SK-N-SH (cell line): Measurements from ENCODE around the gene E2F1. TPM values are rescaled to one million over a fixed set of nuclear protein-coding genes. Genes with fewer than 3 reads are reported as not detected.

Source experiments
- CTCF ChIA-PET: fragments of 300-600, 350-600 bp; formaldehyde crosslinking; extraction: SDS; loops from one replicate; lab custom pipeline; 2021; lab: Yijun Ruan, JAX
- POLR2A ChIA-PET: fragments of 350-600 bp; sonication (Branson Sonifier 250); formaldehyde crosslinking; extraction: SDS; loops from one replicate; lab custom pipeline; 2020; ENCODE audit warnings: antibody characterized with exemption, inconsistent platforms; lab: Yijun Ruan, JAX
- DNase-seq: peaks from one replicate; pipeline ENCODE4 v3.0.0; 2012
- H2AFZ ChIP-seq: fragments of 200-600 bp; sonication (generic); 2 replicates; pipeline ENCODE4 v1.8.1; 2016; ENCODE audit warnings: antibody characterized with exemption, mild to moderate bottlenecking, low read depth
- H3F3A ChIP-seq: fragments of 200-600 bp; sonication (generic); replicated peaks from 2 replicates; pipeline ENCODE3; 2016; ENCODE audit warnings: antibody characterized with exemption, mild to moderate bottlenecking; ENCODE audit not compliant: insufficient read depth
- H3K27ac ChIP-seq, 2 experiments: fragments of 200-500 bp in 1 of 2; fragments of 200-600 bp in 1 of 2; sonication (Bioruptor generic) in 1 of 2; sonication (generic), shearing (Covaris generic) in 1 of 2; 2 replicates each; pipeline versions ENCODE4 v1.5.1 to v1.6.1; 2014 to 2016; ENCODE audit warnings: low read depth in 2 of 2, inconsistent platforms in 1 of 2, low read length in 1 of 2, mild to moderate bottlenecking in 1 of 2, mixed read lengths in 1 of 2
- H3K27me3 ChIP-seq: fragments of 200-600 bp; sonication (generic), shearing (Covaris generic); 2 replicates; pipeline ENCODE4 v1.6.1; 2016; ENCODE audit warnings: mixed run types; ENCODE audit not compliant: insufficient read depth
- H3K36me3 ChIP-seq, 2 experiments: fragments of 200-500 bp in 1 of 2; fragments of 200-600 bp in 1 of 2; sonication (Bioruptor generic) in 1 of 2; sonication (generic) in 1 of 2; replicated peaks in 1 of 2; 2 replicates each; pipeline versions ENCODE3 to v1.5.1; 2014 to 2016; ENCODE audit warnings: low read length in 1 of 2, mild to moderate bottlenecking in 1 of 2; ENCODE audit not compliant: insufficient read depth in 2 of 2, control insufficient read depth in 1 of 2
- H3K4me1 ChIP-seq, 2 experiments: fragments of 200-500 bp in 1 of 2; fragments of 200-600 bp in 1 of 2; sonication (Bioruptor generic) in 1 of 2; sonication (generic), shearing (Covaris generic) in 1 of 2; 2 replicates each; pipeline versions ENCODE4 v1.5.1 to v1.6.1; 2014 to 2016; ENCODE audit warnings: low read depth in 1 of 2, low read length in 1 of 2, mixed run types in 1 of 2; ENCODE audit not compliant: insufficient read depth in 2 of 2, control insufficient read depth in 1 of 2
- H3K4me2 ChIP-seq: fragments of 200-600 bp; sonication (generic), shearing (Covaris generic); 2 replicates; pipeline ENCODE4 v1.6.1; 2017; ENCODE audit warnings: mixed run types
- H3K4me3 ChIP-seq, 2 experiments: fragments of 200-500 bp in 1 of 2; fragments of 200-600 bp in 1 of 2; sonication (Bioruptor generic) in 1 of 2; sonication (generic), shearing (Covaris generic) in 1 of 2; 2 replicates each; pipeline versions ENCODE4 v1.5.1 to v1.8.1; 2014 to 2016; ENCODE audit warnings: low read depth in 2 of 2, inconsistent platforms in 1 of 2, low read length in 1 of 2, mild to moderate bottlenecking in 1 of 2, mixed read lengths in 1 of 2, moderate library complexity in 1 of 2
- H3K79me2 ChIP-seq: fragments of 200-600 bp; sonication (generic); 2 replicates; pipeline ENCODE4 v1.8.1; 2017; ENCODE audit warnings: mild to moderate bottlenecking; ENCODE audit not compliant: insufficient read depth
- H3K9ac ChIP-seq: fragments of 200-600 bp; sonication (generic); 2 replicates; pipeline ENCODE4 v1.6.1; 2017; ENCODE audit warnings: mixed run types
- H3K9me2 ChIP-seq: fragments of 200-600 bp; sonication (generic); 2 replicates; pipeline ENCODE4 v1.6.1; 2017; ENCODE audit warnings: mixed run types
- H3K9me3 ChIP-seq: fragments of 200-600 bp; sonication (generic); 2 replicates; pipeline ENCODE4 v1.6.1; 2017; ENCODE audit warnings: mixed run types, mild to moderate bottlenecking, moderate library complexity
- H4K20me1 ChIP-seq: fragments of 200-600 bp; sonication (generic); 2 replicates; pipeline ENCODE4 v1.6.1; 2017; ENCODE audit warnings: mild to moderate bottlenecking, mixed run types; ENCODE audit not compliant: insufficient read depth
- CTCF ChIP-seq: fragments of 200-600 bp; sonication (generic); IDR thresholded peaks from 2 replicates; pipeline ENCODE4 v1.6.1; 2017; ENCODE audit warnings: antibody characterized with exemption, mild to moderate bottlenecking, moderate library complexity
- ELF1 ChIP-seq: IDR thresholded peaks from 2 replicates; pipeline ENCODE4 v1.4.0; 2012
- EZH2phosphoT487 ChIP-seq: fragments of 200-600 bp; sonication (generic); IDR thresholded peaks from 2 replicates; pipeline ENCODE4 v1.6.1; 2017; ENCODE audit warnings: low read depth, mixed run types, mild to moderate bottlenecking, antibody characterized with exemption, moderate library complexity, borderline replicate concordance
- FOSL2 ChIP-seq: IDR thresholded peaks from 2 replicates; pipeline ENCODE4 v1.4.0; 2012; ENCODE audit warnings: low read depth, mild to moderate bottlenecking, moderate library complexity, borderline replicate concordance
- FOXM1 ChIP-seq: IDR thresholded peaks from 2 replicates; pipeline ENCODE4 v1.4.0; 2012; ENCODE audit warnings: low read depth, mild to moderate bottlenecking
- IRF3 ChIP-seq: fragments of 150-350 bp; IDR thresholded peaks from 2 replicates; pipeline ENCODE4 v1.6.1; 2016; ENCODE audit warnings: mild to moderate bottlenecking, low read depth, low read length
- JUND ChIP-seq: IDR thresholded peaks from 2 replicates; pipeline ENCODE4 v1.4.0; 2012
- MAX ChIP-seq: IDR thresholded peaks from 2 replicates; pipeline ENCODE4 v1.4.0; 2012; ENCODE audit warnings: low read depth
- NRF1 ChIP-seq: IDR thresholded peaks from 2 replicates; pipeline ENCODE4 v1.6.1; 2012; ENCODE audit warnings: low read depth, mild to moderate bottlenecking, low read length
- POLR2AphosphoS5 ChIP-seq: IDR thresholded peaks from 2 replicates; pipeline ENCODE4 v1.6.1; 2012; ENCODE audit warnings: low read depth, low read length
- REST ChIP-seq: IDR thresholded peaks from 2 replicates; pipeline ENCODE4 v1.6.1; 2012; ENCODE audit warnings: mild to moderate bottlenecking, low read depth, low read length, moderate library complexity
- RFX5 ChIP-seq: IDR thresholded peaks from 2 replicates; pipeline ENCODE4 v1.6.1; 2012; ENCODE audit warnings: mild to moderate bottlenecking, improper control_type of control experiment, low read length
- RXRA ChIP-seq: IDR thresholded peaks from 2 replicates; pipeline ENCODE4 v1.4.0; 2012; ENCODE audit warnings: low read depth, mild to moderate bottlenecking, borderline replicate concordance
- SIN3A ChIP-seq: IDR thresholded peaks from 2 replicates; pipeline ENCODE4 v1.6.1; 2012; ENCODE audit warnings: low read depth, mild to moderate bottlenecking, low read length, moderate library complexity, borderline replicate concordance
- SMC3 ChIP-seq: IDR thresholded peaks from 2 replicates; pipeline ENCODE4 v1.6.1; 2012; ENCODE audit warnings: low read depth, low read length, improper control_type of control experiment
- TCF12 ChIP-seq: IDR thresholded peaks from 2 replicates; pipeline ENCODE4 v1.4.0; 2012
- TEAD4 ChIP-seq: IDR thresholded peaks from 2 replicates; pipeline ENCODE4 v1.4.0; 2012; ENCODE audit warnings: mild to moderate bottlenecking, borderline replicate concordance; ENCODE audit not compliant: insufficient read depth
- USF2 ChIP-seq: fragments of 150-350 bp; IDR thresholded peaks from 2 replicates; pipeline ENCODE4 v1.6.1; 2017; ENCODE audit warnings: antibody characterized with exemption, low read length, low read depth, borderline replicate concordance
- WGBS: methylation state at CpG from one replicate; pipeline ENCODE4 v1.1.6; 2017; ENCODE audit warnings: low lambda C conversion rate; 5-methylcytosine and 5-hydroxymethylcytosine counted together
- polyA plus RNA-seq, 3 experiments: library from polyadenylated mRNA; depleted of rRNA; stranded (reverse); fragments of >200 nt; gene quantifications; 2 replicates each; pipeline ENCODE4 v1.2.3, GENCODE V29; 2012

Gene E2F1
- polyA plus RNA-seq, 1 of the 3 experiments (the other 2 are of a cell fraction), result 15.0 TPM

GRCh38 chr20:33724439-33725094 is 38.4 kb upstream of the E2F1 start:
- Histone ChIP-seq H3K36me3 (no peaks in the 10 kb centered on the region), H3K27me3 (no peaks in the 10 kb centered on the region), H3K9ac (no peak overlapping the region), H3K9me3 (no peaks in the 10 kb centered on the region), H3K9me2 (no peaks in the 10 kb centered on the region), H3K27ac (no peak overlapping the region), H4K20me1 (no peaks in the 10 kb centered on the region), H3K4me3 (no peak overlapping the region), H3F3A (no peaks in the 10 kb centered on the region), H3K4me2 (no peak overlapping the region), H2AFZ (no peak overlapping the region), H3K79me2 (peaks cover 2% of the 10 kb centered on the region; the same call in 1 of the 2 replicates), H3K4me1 (peaks cover 0 to 1% of the 10 kb centered on the region in 2 experiments; a peak in 1 of 4 replicates)
- CTCF ChIA-PET, result interaction anchor here (0.6 to 1.2 kb wide), 3 partner anchors 57 to 117 kb away, joined by 3 to 6 read pairs (median 3); partner anchors contain the start of gene ACTL10
- no peak for TF ChIP-seq MAX
- POLR2A ChIA-PET, result interaction anchor here (0.6 kb wide), 1 partner anchor 343 kb away, joined by 4 read pairs; no protein-coding TSS in a partner anchor
- no peak for DNase-seq
- WGBS, result 85% methylated on average over 14 of the region's 14 CpGs

- H3K27me3 ChIP-seq, result no peaks in the 10 kb centered on the region
- H3F3A ChIP-seq, result no peaks in the 10 kb centered on the region
- H3K36me3 ChIP-seq, result no peaks in the 10 kb centered on the region
- 92% methylated on average over 10 of the region's 11 CpGs for WGBS
- no peak overlapping the region for H3K9ac ChIP-seq
- CTCF ChIA-PET, result interaction anchor here (1.6 kb wide), 1 partner anchor 25 kb away, joined by 4 read pairs; no protein-coding TSS in a partner anchor
- H3K4me2 ChIP-seq, result no peak overlapping the region
- POLR2A ChIA-PET, result no interaction called here
- H2AFZ ChIP-seq, result no peak overlapping the region; the same call in 1 of the 2 replicates
- no peaks in the 10 kb centered on the region for H3K9me3 ChIP-seq
- H3K4me3 ChIP-seq, result no peak overlapping the region
- no peak for DNase-seq
- H3K79me2 ChIP-seq, result peaks cover 11% of the 10 kb centered on the region; the same call in 1 of the 2 replicates
- no peak overlapping the region for H3K27ac ChIP-seq
- no peaks in the 10 kb centered on the region for H3K9me2 ChIP-seq
- no peaks in the 10 kb centered on the region for H4K20me1 ChIP-seq
- peaks cover 0 to 7% of the 10 kb centered on the region in 2 experiments; a peak in 1 of 4 replicates for H3K4me1 ChIP-seq
- no peak for TF ChIP-seq TEAD4
- no peak for TF ChIP-seq FOXM1
- no peak for TF ChIP-seq POLR2AphosphoS5
- TF ChIP-seq USF2, result no peak
- TF ChIP-seq TCF12, result no peak
- TF ChIP-seq SMC3, result no peak
- no peak for TF ChIP-seq JUND
- TF ChIP-seq SIN3A, result no peak
- TF ChIP-seq RXRA, result no peak
- no peak for TF ChIP-seq NRF1
- no peak for TF ChIP-seq ELF1
- no peak for TF ChIP-seq REST
- TF ChIP-seq RFX5, result no peak
- TF ChIP-seq IRF3, result no peak
- TF ChIP-seq EZH2phosphoT487, result no peak
- TF ChIP-seq FOSL2, result no peak
- TF ChIP-seq CTCF, result no peak
Measured at GRCh38 chr20:33721391-33722140, 35.4 kb upstream of the E2F1 start.
